NCI-H2107 treated with DMSO at 0.1 percent for 48 hours (cell line): ENCODE results near the gene AUH.
"Not testable (repeated sequence)": the region's sequence is repeated elsewhere in the genome, so short reads cannot be mapped to it uniquely, and the experiment has no call there.

ENCODE experiments used
- DNase-seq: peaks from one replicate; lab custom pipeline; 2025; ENCODE audit not compliant: unreplicated experiment; lab: John Stamatoyannopoulos, UW

AUH gene

GRCh38 chr9:91379426-91379825, 17.7 kb upstream of the AUH start:
- no peak for DNase-seq

- DNase-seq: no peak
Observed at GRCh38 chr9:91378695-91379127, 17.0 kb upstream of the AUH start.

- not testable (repeated sequence) for DNase-seq
Observed at GRCh38 chr9:91378054-91378453, 16.3 kb upstream of the AUH start.

- no peak for DNase-seq
Observed at GRCh38 chr9:91376239-91376638, 14.5 kb upstream of the AUH start.

GRCh38 chr9:91374939-91375338, 13.2 kb upstream of the AUH start:
- no peak for DNase-seq

- no peak for DNase-seq
Observed at GRCh38 chr9:91371894-91372293, 10.2 kb upstream of the AUH start.

GRCh38 chr9:91370006-91370405, 8.3 kb upstream of the AUH start:
- not testable (repeated sequence) for DNase-seq

- no peak for DNase-seq
Observed at GRCh38 chr9:91364702-91365101, 3.0 kb upstream of the AUH start.

- no peak for DNase-seq
Observed at GRCh38 chr9:91364005-91364404, 2.3 kb upstream of the AUH start.

GRCh38 chr9:91362051-91362611, 413 bp upstream of the AUH start:
- DNase-seq: no peak

- peak; percentile 13 for DNase-seq
Observed at GRCh38 chr9:91360551-91361290, 997 bp downstream of the AUH start.

GRCh38 chr9:91359734-91360470, 1.8 kb downstream of the AUH start:
- no peak for DNase-seq

GRCh38 chr9:91359083-91359482, 2.6 kb downstream of the AUH start:
- DNase-seq: no peak

- no peak for DNase-seq
Observed at GRCh38 chr9:91354881-91355280, 6.8 kb downstream of the AUH start.

- DNase-seq: no peak
Observed at GRCh38 chr9:91349115-91349555, 12.6 kb downstream of the AUH start.

GRCh38 chr9:91348191-91348807, 13.4 kb downstream of the AUH start:
- no peak for DNase-seq

GRCh38 chr9:91347377-91347776, 14.3 kb downstream of the AUH start:
- DNase-seq: no peak

GRCh38 chr9:91346644-91347043, 15.1 kb downstream of the AUH start:
- no peak for DNase-seq

GRCh38 chr9:91345978-91346377, 15.7 kb downstream of the AUH start:
- DNase-seq: no peak

GRCh38 chr9:91342575-91342974, 19.1 kb downstream of the AUH start:
- no peak for DNase-seq

- no peak for DNase-seq
Observed at GRCh38 chr9:91341749-91342148, 20.0 kb downstream of the AUH start.
